Breast epithelium (tissue), 4 donors: ENCODE results near the gene MOXD1. TPM values are rescaled to one million over a fixed set of nuclear protein-coding genes. Genes with fewer than 3 reads are reported as not detected.
"Not testable (repeated sequence)": the region's sequence is repeated elsewhere in the genome, so short reads cannot be mapped to it uniquely, and the experiment has no call there.

Experiments
- DNase-seq, 2 donors: peaks; one replicate each; pipeline ENCODE4 v3.0.0-alpha.2; 2019; ENCODE audit warnings: low spot score in 2 of 2
- H3K27ac ChIP-seq, 2 donors: fragments of 200-600 bp; sonication (generic) in 1 of 2; one replicate each; pipeline ENCODE4 v1.5.1; 2016 to 2019; ENCODE audit warnings: mild to moderate bottlenecking in 1 of 2
- H3K27me3 ChIP-seq, 2 donors: fragments of 200-600 bp; sonication (generic) in 1 of 2; one replicate each; pipeline versions ENCODE4 v1.5.1 to v1.6.0; 2017 to 2019; ENCODE audit warnings: control low read depth in 1 of 2, mild to moderate bottlenecking in 1 of 2
- H3K36me3 ChIP-seq: fragments of 200-600 bp; one replicate; pipeline ENCODE4 v1.5.1; 2019
- H3K4me1 ChIP-seq, 2 donors: fragments of 200-600 bp; sonication (generic); one replicate each; pipeline ENCODE4 v1.5.1; 2016 to 2019; ENCODE audit warnings: control low read depth in 1 of 2
- H3K4me3 ChIP-seq, 3 donors: fragments of 200-600 bp; sonication (generic); 1 replicate in 2 of 3; 2 replicates in 1 of 3; pipeline ENCODE4 v1.5.1; 2016 to 2019; ENCODE audit warnings: mild to moderate bottlenecking in 3 of 3, moderate library complexity in 2 of 3
- H3K9me3 ChIP-seq, 2 donors: fragments of 200-600 bp; sonication (generic) in 1 of 2; one replicate each; pipeline ENCODE4 v1.5.1; 2016 to 2019; ENCODE audit warnings: control low read depth in 1 of 2
- CTCF ChIP-seq, 3 donors: fragments of 450-650 bp; IDR thresholded peaks; one replicate each; pipeline ENCODE4 v1.5.1; 2016 to 2017; ENCODE audit warnings: antibody characterized with exemption in 3 of 3, mild to moderate bottlenecking in 3 of 3, moderate library complexity in 3 of 3
- POLR2A ChIP-seq: fragments of 450-650 bp; IDR thresholded peaks from one replicate; pipeline ENCODE4 v1.6.1; 2016; ENCODE audit warnings: antibody characterized with exemption, mild to moderate bottlenecking, moderate library complexity
- POLR2AphosphoS5 ChIP-seq, 3 donors: sonication (generic); formaldehyde crosslinking; IDR thresholded peaks; one replicate each; pipeline ENCODE4 v1.6.1; 2017; ENCODE audit warnings: antibody characterized with exemption in 3 of 3
- intact Hi-C: fragments of 100-400 bp; cut with DNase I; formaldehyde crosslinking; loops from one replicate; pipeline ENCODE4 v1.15.1; 2023; ENCODE audit warnings: low total_unique reads
- total RNA-seq, 3 donors: library from RNA; depleted of rRNA; stranded (reverse); fragments of >200 nt; gene quantifications; one replicate each; pipeline ENCODE4 v1.1.0, GENCODE V29; 2016

MOXD1 gene
- total RNA-seq, 3 donors from 2014 or later = 1.8 to 2.9 (median 1.9) TPM

GRCh38 chr6:132354517-132355167 lies 46.6 kb downstream of the MOXD1 start:
- no peaks in the 10 kb centered on the region for H3K36me3 ChIP-seq
- H3K4me1 ChIP-seq = no peaks in the 10 kb centered on the region
- no peak overlapping the region for H3K27ac ChIP-seq
- no peaks in the 10 kb centered on the region for H3K9me3 ChIP-seq
- intact Hi-C loops = no loop called here
- H3K27me3 ChIP-seq = no peaks in the 10 kb centered on the region
- TF ChIP-seq CTCF (IDR thresholded peaks at IDR 0.05) (no peak), POLR2AphosphoS5 (IDR thresholded peaks at IDR 0.05) (no peak), POLR2A (no peak)
- no peak overlapping the region for H3K4me3 ChIP-seq
- no peak for DNase-seq

- H3K36me3 ChIP-seq, H3K27me3 ChIP-seq, H3K4me3 ChIP-seq, intact Hi-C loops, DNase-seq, H3K27ac ChIP-seq, H3K4me1 ChIP-seq, H3K9me3 ChIP-seq: not testable (repeated sequence)
Observed at GRCh38 chr6:132351986-132352385, 49.3 kb downstream of the MOXD1 start.

- no peaks in the 10 kb centered on the region for H3K4me1 ChIP-seq
- H3K27me3 ChIP-seq = no peaks in the 10 kb centered on the region
- H3K27ac ChIP-seq = no peak overlapping the region
- TF ChIP-seq CTCF (IDR thresholded peaks at IDR 0.05) = no peak
- TF ChIP-seq POLR2A = no peak
- TF ChIP-seq POLR2AphosphoS5 (IDR thresholded peaks at IDR 0.05) = no peak
- DNase-seq = no peak
- intact Hi-C loops = no loop called here
- peaks cover 0 to 7% of the 10 kb centered on the region in 2 donors for H3K9me3 ChIP-seq
- H3K4me3 ChIP-seq = no peak overlapping the region
- H3K36me3 ChIP-seq = no peaks in the 10 kb centered on the region
Observed at GRCh38 chr6:132348231-132348630, 53.0 kb downstream of the MOXD1 start.

GRCh38 chr6:132344811-132345210 lies 56.5 kb downstream of the MOXD1 start:
- Histone ChIP-seq H3K4me1 (no peaks in the 10 kb centered on the region), H3K9me3 (peaks cover 0 to 7% of the 10 kb centered on the region in 2 donors), H3K4me3 (no peak overlapping the region), H3K27me3 (no peaks in the 10 kb centered on the region), H3K27ac (no peak overlapping the region), H3K36me3 (no peaks in the 10 kb centered on the region)
- intact Hi-C loops = no loop called here
- DNase-seq = no peak
- no peak for TF ChIP-seq CTCF (IDR thresholded peaks at IDR 0.05)
- TF ChIP-seq POLR2AphosphoS5 (IDR thresholded peaks at IDR 0.05) = no peak
- no peak for TF ChIP-seq POLR2A

- Histone ChIP-seq H3K36me3 (no peaks in the 10 kb centered on the region), H3K4me1 (no peaks in the 10 kb centered on the region), H3K9me3 (peaks cover 0 to 7% of the 10 kb centered on the region in 2 donors), H3K4me3 (no peak overlapping the region), H3K27ac (no peak overlapping the region), H3K27me3 (no peaks in the 10 kb centered on the region)
- intact Hi-C loops = no loop called here
- TF ChIP-seq CTCF (IDR thresholded peaks at IDR 0.05) = no peak
- no peak for TF ChIP-seq POLR2AphosphoS5 (IDR thresholded peaks at IDR 0.05)
- TF ChIP-seq POLR2A = no peak
- no peak for DNase-seq
Observed at GRCh38 chr6:132341646-132342045, 59.6 kb downstream of the MOXD1 start.

- H3K36me3 ChIP-seq = no peaks in the 10 kb centered on the region
- no peaks in the 10 kb centered on the region for H3K27me3 ChIP-seq
- H3K27ac ChIP-seq = no peak overlapping the region
- intact Hi-C loops = no loop called here
- H3K4me1 ChIP-seq = no peaks in the 10 kb centered on the region
- TF ChIP-seq POLR2AphosphoS5 (IDR thresholded peaks at IDR 0.05) (no peak), CTCF (IDR thresholded peaks at IDR 0.05) (no peak), POLR2A (no peak)
- H3K4me3 ChIP-seq = no peak overlapping the region
- DNase-seq = no peak
- no peaks in the 10 kb centered on the region for H3K9me3 ChIP-seq
Observed at GRCh38 chr6:132334521-132334885, 66.8 kb downstream of the MOXD1 start.
